B cell (primary cell): ENCODE results near the gene HJURP. TPM values are rescaled to one million over a fixed set of nuclear protein-coding genes. Genes with fewer than 3 reads are reported as not detected.

Experiments used
- ATAC-seq: fragments of 200-7000 bp; cut with Tn5 transposase; one replicate; pipeline ENCODE4 v1.10.0; 2021; ENCODE audit warnings: low read depth, mild to moderate bottlenecking, moderate number of reproducible peaks, moderate library complexity
- CTCF ChIA-PET: fragments of 350-600 bp; sonication (Branson Sonifier 250); formaldehyde crosslinking; loops from one replicate; lab custom pipeline; 2021; ENCODE audit warnings: antibody characterized with exemption, inconsistent platforms; lab: Charles Lee
- POLR2A ChIA-PET: fragments of 350-600 bp; sonication (Branson Sonifier 250); formaldehyde crosslinking; loops from one replicate; lab custom pipeline; 2021; ENCODE audit warnings: antibody characterized with exemption; lab: Charles Lee
- DNase-seq: peaks from one replicate; pipeline ENCODE4 v3.0.0; 2013
- H2AFZ ChIP-seq: 2 replicates; pipeline ENCODE4 v1.6.1; 2012; ENCODE audit warnings: mild to moderate bottlenecking, low read depth, low read length; ENCODE audit not compliant: insufficient read depth, poor library complexity, severe bottlenecking
- H3K27ac ChIP-seq, 2 donors: 1 replicate in 1 of 2; 2 replicates in 1 of 2; pipeline ENCODE4 v1.5.1; 2012 to 2013; ENCODE audit warnings: low read length in 2 of 2, mild to moderate bottlenecking in 2 of 2, moderate library complexity in 1 of 2
- H3K27me3 ChIP-seq, 4 experiments: fragments of 200-600 bp in 1 of 4; sonication (generic) in 1 of 4; replicated peaks in 1 of 4; 1 replicate in 2 of 4; 2 replicates in 2 of 4; pipeline versions ENCODE4 v1.6.1 to v1.7.0; 2013 to 2016; ENCODE audit warnings: low read length in 3 of 4, mild to moderate bottlenecking in 2 of 4, mixed read lengths in 1 of 4, moderate library complexity in 1 of 4; ENCODE audit not compliant: insufficient read depth in 4 of 4, control insufficient read depth in 3 of 4; ENCODE audit errors: control extremely low read depth in 1 of 4
- H3K36me3 ChIP-seq, 2 experiments: replicated peaks in 1 of 2; 1 replicate in 1 of 2; 2 replicates in 1 of 2; pipeline versions ENCODE4 v1.6.1 to v1.7.1; 2013; ENCODE audit warnings: low read length in 1 of 2; ENCODE audit not compliant: insufficient read depth in 2 of 2, control insufficient read depth in 1 of 2; ENCODE audit errors: control extremely low read depth in 1 of 2, extremely low read depth in 1 of 2
- H3K4me1 ChIP-seq, 2 donors: fragments of 200-600 bp in 1 of 2; sonication (generic) in 1 of 2; 1 replicate in 1 of 2; 2 replicates in 1 of 2; pipeline versions ENCODE4 v1.5.1 to v1.6.1; 2013 to 2017; ENCODE audit warnings: low read length in 2 of 2; ENCODE audit not compliant: control insufficient read depth in 2 of 2, insufficient read depth in 2 of 2
- H3K4me2 ChIP-seq: replicated peaks from 2 replicates; pipeline ENCODE3; 2012; ENCODE audit warnings: mild to moderate bottlenecking, low read depth, low read length; ENCODE audit not compliant: poor library complexity, severe bottlenecking
- H3K4me3 ChIP-seq, 5 experiments: fragments of 200-600 bp in 1 of 5; sonication (generic) in 1 of 5; 1 replicate in 3 of 5; 2 replicates in 2 of 5; pipeline versions ENCODE4 v1.5.1 to v1.7.0; 2011 to 2016; ENCODE audit warnings: low read length in 4 of 5, mild to moderate bottlenecking in 4 of 5, low read depth in 2 of 5, control low read depth in 1 of 5, moderate library complexity in 1 of 5; ENCODE audit not compliant: insufficient read depth in 1 of 5; ENCODE audit errors: control extremely low read depth in 1 of 5, extremely low read depth in 1 of 5
- H3K79me2 ChIP-seq: fragments of 200-600 bp; sonication (generic); one replicate; pipeline ENCODE4 v1.6.0; 2016; ENCODE audit warnings: low read length; ENCODE audit not compliant: control insufficient read depth, insufficient read depth
- H3K9ac ChIP-seq: fragments of 200-600 bp; sonication (generic); 2 replicates; pipeline ENCODE4 v1.6.1; 2017; ENCODE audit warnings: mild to moderate bottlenecking, low read length, moderate library complexity
- H3K9me3 ChIP-seq, 3 donors: one replicate each; pipeline versions ENCODE4 v1.6.1 to v1.7.1; 2013; ENCODE audit warnings: low read length in 2 of 3; ENCODE audit not compliant: control insufficient read depth in 2 of 3, insufficient read depth in 1 of 3; ENCODE audit errors: control extremely low read depth in 1 of 3
- H4K20me1 ChIP-seq: 2 replicates; pipeline ENCODE4 v1.6.0; 2012; ENCODE audit warnings: mild to moderate bottlenecking, low read length; ENCODE audit not compliant: insufficient read depth, control insufficient read depth, poor library complexity, severe bottlenecking
- H3K27ac Mint-ChIP-seq: one replicate; pipeline ENCODE4 v1.8.0; 2021; ENCODE audit warnings: mixed read lengths
- H3K27me3 Mint-ChIP-seq: one replicate; pipeline ENCODE4 v1.8.0; 2021; ENCODE audit warnings: mixed read lengths
- H3K4me1 Mint-ChIP-seq: one replicate; pipeline ENCODE4 v1.8.0; 2021; ENCODE audit warnings: mixed read lengths
- H3K4me3 Mint-ChIP-seq: one replicate; pipeline ENCODE4 v1.8.0; 2021; ENCODE audit warnings: mixed read lengths
- H3K9me3 Mint-ChIP-seq: one replicate; pipeline ENCODE4 v1.8.0; 2022; ENCODE audit warnings: mixed read lengths; ENCODE audit not compliant: insufficient read depth
- EZH2 ChIP-seq: IDR thresholded peaks from 2 replicates; pipeline ENCODE4 v1.6.1; 2012; ENCODE audit warnings: borderline replicate concordance, low read depth, mild to moderate bottlenecking, moderate library complexity, low read length; ENCODE audit not compliant: insufficient read depth, poor library complexity, severe bottlenecking
- WGBS: methylation state at CpG from one replicate; pipeline ENCODE4 v1.1.5; 2013; ENCODE audit warnings: missing lambda C conversion rate; ENCODE audit not compliant: insufficient coverage; 5-methylcytosine and 5-hydroxymethylcytosine counted together
- intact Hi-C: fragments of 100-400 bp; cut with micrococcal nuclease; formaldehyde crosslinking; loops from one replicate; pipeline ENCODE4 v1.10.0; 2022
- polyA plus RNA-seq: library from polyadenylated mRNA; depleted of rRNA; stranded (reverse); fragments of >200 nt; gene quantifications from 2 replicates; pipeline ENCODE4 v1.2.3, GENCODE V29; 2012
- total RNA-seq, 2 donors: library from RNA; stranded (reverse); fragments of 120-200 nt in 1 of 2; gene quantifications; 1 replicate in 1 of 2; 2 replicates in 1 of 2; pipeline versions ENCODE4 v1.2.3 to v1.2.4, GENCODE V29; 2013 to 2022
- TF ChIP-seq, protein P1 (sequence below): fragments of 200-600 bp; IDR thresholded peaks from one replicate; pipeline ENCODE4 v1.8.0; 2022; ENCODE audit warnings: antibody characterized with exemption, mild to moderate bottlenecking

Gene HJURP
- total and polyA plus RNA-seq, 2 donors (not counting 1 experiment from before 2014, with no cell fraction given), result 0.42 to 0.73 TPM

DNA sequence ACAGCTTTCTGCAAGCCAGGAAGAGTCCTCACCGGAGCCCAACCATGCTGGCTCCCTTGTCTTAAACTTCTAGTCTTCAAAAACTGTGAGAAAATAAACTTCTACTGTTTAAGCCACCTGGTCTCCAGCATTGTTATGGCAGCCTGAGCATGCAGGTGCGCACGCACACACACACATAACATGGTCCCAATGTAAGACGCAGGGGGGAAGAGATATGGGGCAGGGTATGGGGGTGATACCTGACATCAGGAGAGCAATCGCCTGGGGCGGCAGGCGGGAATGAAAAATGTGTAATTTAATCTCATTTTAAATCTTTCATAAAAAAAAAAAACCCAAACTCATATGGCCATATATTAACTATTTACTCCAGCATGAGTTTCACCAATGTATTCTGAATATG is 18.0 kb downstream of the HJURP start:
- Histone ChIP-seq H3K9me3 (peaks cover 0 to 11% (median 0%) of the 10 kb centered on the region in 3 donors), H4K20me1 (no peaks in the 10 kb centered on the region), H3K27ac (no peak overlapping the region), H3K36me3 (no peaks in the 10 kb centered on the region), H3K27me3 (no peaks in the 10 kb centered on the region), H3K4me1 (no peaks in the 10 kb centered on the region), H3K4me3 (no peak overlapping the region), H2AFZ (no peak overlapping the region), H3K4me2 (no peak overlapping the region), H3K9ac (no peak overlapping the region), H3K79me2 (peaks cover 17% of the 10 kb centered on the region)
- no peak overlapping the region for H3K27ac Mint-ChIP-seq
- no peaks in the 10 kb centered on the region for H3K9me3 Mint-ChIP-seq
- ATAC-seq, result no peak
- intact Hi-C loops, result no loop called here
- no peak for DNase-seq
- H3K4me1 Mint-ChIP-seq, result peaks cover 1% of the 10 kb centered on the region
- 100% methylated on average over 1 of the region's 7 CpGs for WGBS
- POLR2A ChIA-PET, result interaction anchor here (0.7 kb wide), 1 partner anchor 1196 kb away, joined by 3 read pairs; no protein-coding TSS in a partner anchor
- CTCF ChIA-PET, result no interaction called here
- TF ChIP-seq, protein P1, sequence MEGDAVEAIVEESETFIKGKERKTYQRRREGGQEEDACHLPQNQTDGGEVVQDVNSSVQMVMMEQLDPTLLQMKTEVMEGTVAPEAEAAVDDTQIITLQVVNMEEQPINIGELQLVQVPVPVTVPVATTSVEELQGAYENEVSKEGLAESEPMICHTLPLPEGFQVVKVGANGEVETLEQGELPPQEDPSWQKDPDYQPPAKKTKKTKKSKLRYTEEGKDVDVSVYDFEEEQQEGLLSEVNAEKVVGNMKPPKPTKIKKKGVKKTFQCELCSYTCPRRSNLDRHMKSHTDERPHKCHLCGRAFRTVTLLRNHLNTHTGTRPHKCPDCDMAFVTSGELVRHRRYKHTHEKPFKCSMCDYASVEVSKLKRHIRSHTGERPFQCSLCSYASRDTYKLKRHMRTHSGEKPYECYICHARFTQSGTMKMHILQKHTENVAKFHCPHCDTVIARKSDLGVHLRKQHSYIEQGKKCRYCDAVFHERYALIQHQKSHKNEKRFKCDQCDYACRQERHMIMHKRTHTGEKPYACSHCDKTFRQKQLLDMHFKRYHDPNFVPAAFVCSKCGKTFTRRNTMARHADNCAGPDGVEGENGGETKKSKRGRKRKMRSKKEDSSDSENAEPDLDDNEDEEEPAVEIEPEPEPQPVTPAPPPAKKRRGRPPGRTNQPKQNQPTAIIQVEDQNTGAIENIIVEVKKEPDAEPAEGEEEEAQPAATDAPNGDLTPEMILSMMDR, result no peak
- TF ChIP-seq EZH2, result no peak
- H3K4me3 Mint-ChIP-seq, result no peak overlapping the region
- H3K27me3 Mint-ChIP-seq, result no peaks in the 10 kb centered on the region

DNA sequence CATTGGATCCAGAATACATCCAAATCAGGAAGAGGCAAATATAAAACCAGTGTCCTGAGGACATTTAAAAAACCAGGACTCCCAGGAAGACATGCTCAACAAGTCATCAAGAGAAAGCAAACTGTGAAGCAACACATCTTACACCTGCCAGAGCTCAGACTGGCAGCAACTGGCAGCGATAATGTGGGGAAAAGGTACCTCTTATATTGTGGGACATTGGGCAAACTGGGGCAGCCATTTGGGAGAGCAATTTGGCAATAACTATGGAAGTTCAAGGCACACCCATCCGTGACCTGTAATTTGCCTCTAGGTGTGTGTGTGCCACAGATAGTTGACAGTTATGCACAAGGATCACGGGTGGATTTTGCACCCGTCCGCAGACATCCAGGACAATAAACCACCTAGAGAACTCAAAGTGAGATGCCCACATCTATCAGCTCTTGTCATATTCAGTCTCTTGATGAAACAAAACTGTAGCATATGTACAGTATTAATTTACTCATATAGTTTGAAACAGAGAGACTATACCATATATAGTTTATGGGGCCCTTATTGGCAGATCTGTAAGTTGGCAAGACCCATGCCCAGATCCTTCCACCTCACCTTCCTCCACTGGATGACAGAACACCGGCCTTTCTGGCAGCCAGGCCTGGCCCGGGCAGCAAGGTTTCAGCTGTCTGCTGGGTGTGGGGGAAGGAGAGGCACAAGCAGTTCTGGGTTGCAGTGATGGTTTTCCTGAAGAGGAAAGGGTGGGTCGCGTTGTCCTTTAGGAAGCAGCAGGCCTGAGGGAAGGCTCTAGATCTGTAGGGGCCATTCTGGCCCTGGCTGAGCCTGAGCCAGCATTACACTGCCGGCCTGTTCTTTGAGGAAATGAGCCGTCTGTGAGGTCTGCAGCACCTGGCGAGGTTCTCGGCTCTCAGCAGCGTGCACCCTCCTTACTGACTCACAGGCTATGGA is 18.8 kb downstream of the HJURP start:
- peaks cover 16% of the 10 kb centered on the region for H3K79me2 ChIP-seq
- no peaks in the 10 kb centered on the region for H4K20me1 ChIP-seq
- CTCF ChIA-PET, result no interaction called here
- H3K27ac Mint-ChIP-seq, result no peak overlapping the region
- H3K27ac ChIP-seq, result no peak overlapping the region
- DNase-seq (no peak), ATAC-seq (no peak)
- no peak overlapping the region for H3K4me2 ChIP-seq
- TF ChIP-seq, protein P1, result no peak
- TF ChIP-seq EZH2, result no peak
- H3K27me3 ChIP-seq, result no peaks in the 10 kb centered on the region
- H3K4me1 Mint-ChIP-seq, result peaks cover 3% of the 10 kb centered on the region
- WGBS, result 94% methylated on average over 7 of the region's 14 CpGs
- H3K9ac ChIP-seq, result no peak overlapping the region
- intact Hi-C loops, result no loop called here
- H3K4me1 ChIP-seq, result peaks cover 0 to 6% of the 10 kb centered on the region in 2 donors
- H3K27me3 Mint-ChIP-seq, result no peaks in the 10 kb centered on the region
- POLR2A ChIA-PET, result no interaction called here
- no peaks in the 10 kb centered on the region for H3K36me3 ChIP-seq
- peaks cover 0 to 11% (median 0%) of the 10 kb centered on the region in 3 donors for H3K9me3 ChIP-seq
- H3K9me3 Mint-ChIP-seq, result no peaks in the 10 kb centered on the region
- no peak overlapping the region for H3K4me3 ChIP-seq
- H3K4me3 Mint-ChIP-seq, result no peak overlapping the region
- H2AFZ ChIP-seq, result peak overlapping the region; percentile 35
